Measurements from ENCODE around the gene CDC34.

The CDC34 gene

DNA sequence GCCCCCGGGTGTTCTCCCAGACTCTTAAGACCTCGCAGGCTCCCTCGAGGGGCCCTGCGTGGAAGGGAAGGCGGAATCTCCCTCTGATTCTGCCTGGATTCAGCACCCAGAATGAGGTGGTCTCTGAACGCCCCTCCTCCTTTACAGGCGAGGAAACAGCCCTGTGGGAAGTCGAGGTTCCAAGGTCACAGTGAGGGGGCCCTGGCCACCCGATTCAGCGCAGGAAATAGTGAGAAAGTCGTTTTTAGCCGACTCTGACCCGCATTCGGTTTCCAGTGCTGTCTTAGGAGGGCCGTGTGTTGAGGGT, 41.9 kb downstream of the CDC34 start:
- TF ChIP-seq GABPA (IDR thresholded peaks at IDR 0.05; ENCODE audit: low read depth) (no peak), SPI1 (IDR thresholded peaks at IDR 0.05; ENCODE audit: borderline replicate concordance, low read depth) (no peak), POLR2AphosphoS5 (IDR thresholded peaks at IDR 0.05; ENCODE audit: low read depth) (no peak)
- TF ChIP-seq, protein P1, sequence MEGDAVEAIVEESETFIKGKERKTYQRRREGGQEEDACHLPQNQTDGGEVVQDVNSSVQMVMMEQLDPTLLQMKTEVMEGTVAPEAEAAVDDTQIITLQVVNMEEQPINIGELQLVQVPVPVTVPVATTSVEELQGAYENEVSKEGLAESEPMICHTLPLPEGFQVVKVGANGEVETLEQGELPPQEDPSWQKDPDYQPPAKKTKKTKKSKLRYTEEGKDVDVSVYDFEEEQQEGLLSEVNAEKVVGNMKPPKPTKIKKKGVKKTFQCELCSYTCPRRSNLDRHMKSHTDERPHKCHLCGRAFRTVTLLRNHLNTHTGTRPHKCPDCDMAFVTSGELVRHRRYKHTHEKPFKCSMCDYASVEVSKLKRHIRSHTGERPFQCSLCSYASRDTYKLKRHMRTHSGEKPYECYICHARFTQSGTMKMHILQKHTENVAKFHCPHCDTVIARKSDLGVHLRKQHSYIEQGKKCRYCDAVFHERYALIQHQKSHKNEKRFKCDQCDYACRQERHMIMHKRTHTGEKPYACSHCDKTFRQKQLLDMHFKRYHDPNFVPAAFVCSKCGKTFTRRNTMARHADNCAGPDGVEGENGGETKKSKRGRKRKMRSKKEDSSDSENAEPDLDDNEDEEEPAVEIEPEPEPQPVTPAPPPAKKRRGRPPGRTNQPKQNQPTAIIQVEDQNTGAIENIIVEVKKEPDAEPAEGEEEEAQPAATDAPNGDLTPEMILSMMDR (IDR thresholded peaks at IDR 0.05; ENCODE audit: insufficient read depth, low read length): no peak
- TF ChIP-seq, protein P2, sequence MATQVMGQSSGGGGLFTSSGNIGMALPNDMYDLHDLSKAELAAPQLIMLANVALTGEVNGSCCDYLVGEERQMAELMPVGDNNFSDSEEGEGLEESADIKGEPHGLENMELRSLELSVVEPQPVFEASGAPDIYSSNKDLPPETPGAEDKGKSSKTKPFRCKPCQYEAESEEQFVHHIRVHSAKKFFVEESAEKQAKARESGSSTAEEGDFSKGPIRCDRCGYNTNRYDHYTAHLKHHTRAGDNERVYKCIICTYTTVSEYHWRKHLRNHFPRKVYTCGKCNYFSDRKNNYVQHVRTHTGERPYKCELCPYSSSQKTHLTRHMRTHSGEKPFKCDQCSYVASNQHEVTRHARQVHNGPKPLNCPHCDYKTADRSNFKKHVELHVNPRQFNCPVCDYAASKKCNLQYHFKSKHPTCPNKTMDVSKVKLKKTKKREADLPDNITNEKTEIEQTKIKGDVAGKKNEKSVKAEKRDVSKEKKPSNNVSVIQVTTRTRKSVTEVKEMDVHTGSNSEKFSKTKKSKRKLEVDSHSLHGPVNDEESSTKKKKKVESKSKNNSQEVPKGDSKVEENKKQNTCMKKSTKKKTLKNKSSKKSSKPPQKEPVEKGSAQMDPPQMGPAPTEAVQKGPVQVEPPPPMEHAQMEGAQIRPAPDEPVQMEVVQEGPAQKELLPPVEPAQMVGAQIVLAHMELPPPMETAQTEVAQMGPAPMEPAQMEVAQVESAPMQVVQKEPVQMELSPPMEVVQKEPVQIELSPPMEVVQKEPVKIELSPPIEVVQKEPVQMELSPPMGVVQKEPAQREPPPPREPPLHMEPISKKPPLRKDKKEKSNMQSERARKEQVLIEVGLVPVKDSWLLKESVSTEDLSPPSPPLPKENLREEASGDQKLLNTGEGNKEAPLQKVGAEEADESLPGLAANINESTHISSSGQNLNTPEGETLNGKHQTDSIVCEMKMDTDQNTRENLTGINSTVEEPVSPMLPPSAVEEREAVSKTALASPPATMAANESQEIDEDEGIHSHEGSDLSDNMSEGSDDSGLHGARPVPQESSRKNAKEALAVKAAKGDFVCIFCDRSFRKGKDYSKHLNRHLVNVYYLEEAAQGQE (IDR thresholded peaks at IDR 0.05; ENCODE audit: insufficient replicate concordance, low read depth): no peak
- no peak for DNase-seq (ENCODE audit: low read depth in 1 of 2, low spot score in 1 of 2)
- no peaks in the 10 kb centered on the region for H3K27me3 ChIP-seq (ENCODE audit: insufficient read depth, poor library complexity, severe bottlenecking)
- H3K27ac ChIP-seq (replicated peaks): peak overlapping the region; percentile 98
- H3K4me3 ChIP-seq (replicated peaks; ENCODE audit: insufficient read depth, low read length): peak overlapping the region; percentile 95

DNA sequence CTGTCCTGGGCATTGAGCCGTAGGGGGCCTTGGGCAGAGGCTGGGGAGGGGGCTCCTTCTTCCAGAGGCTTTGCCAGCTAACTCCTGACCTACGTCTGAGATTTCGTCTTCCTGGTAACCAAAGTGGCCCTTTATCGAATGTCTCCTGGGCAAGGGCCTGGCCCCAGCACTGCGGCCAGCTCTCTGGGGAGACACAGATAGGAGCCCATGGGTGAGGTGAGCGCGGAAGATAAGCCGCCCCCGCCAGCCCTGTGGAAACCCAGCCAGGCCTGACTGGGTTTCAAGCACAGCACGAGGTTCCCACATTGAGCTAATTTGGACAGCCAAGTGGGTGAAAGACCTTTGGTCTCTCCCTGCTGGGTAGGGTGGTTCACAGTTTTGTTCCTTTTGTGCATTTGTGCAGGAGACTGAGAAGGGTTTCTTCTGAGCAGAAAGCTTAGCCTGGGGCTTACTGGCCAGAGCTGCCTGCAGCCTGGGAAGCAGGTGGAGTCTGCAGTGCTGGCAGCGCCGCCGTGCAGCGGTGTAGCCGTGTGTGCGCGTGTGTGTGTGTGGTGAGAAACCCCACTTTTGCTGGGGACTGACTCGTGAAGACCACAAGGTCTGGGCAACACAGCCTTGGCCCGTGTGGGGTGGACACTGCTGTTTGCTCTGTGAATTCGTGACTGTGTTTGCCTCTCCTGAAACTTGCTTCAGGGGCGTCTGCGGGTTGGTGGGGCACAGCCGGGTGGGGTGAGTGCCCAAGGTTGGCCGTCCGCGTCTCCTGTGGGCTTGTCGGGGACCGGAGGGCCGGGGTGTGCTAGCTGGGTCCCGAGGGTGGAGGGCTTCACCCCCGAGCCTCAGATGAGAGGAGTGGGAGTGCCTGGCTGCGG, 43.3 kb downstream of the CDC34 start:
- H3K4me3 ChIP-seq (replicated peaks; ENCODE audit: insufficient read depth, low read length): peak overlapping the region; percentile 95

DNA sequence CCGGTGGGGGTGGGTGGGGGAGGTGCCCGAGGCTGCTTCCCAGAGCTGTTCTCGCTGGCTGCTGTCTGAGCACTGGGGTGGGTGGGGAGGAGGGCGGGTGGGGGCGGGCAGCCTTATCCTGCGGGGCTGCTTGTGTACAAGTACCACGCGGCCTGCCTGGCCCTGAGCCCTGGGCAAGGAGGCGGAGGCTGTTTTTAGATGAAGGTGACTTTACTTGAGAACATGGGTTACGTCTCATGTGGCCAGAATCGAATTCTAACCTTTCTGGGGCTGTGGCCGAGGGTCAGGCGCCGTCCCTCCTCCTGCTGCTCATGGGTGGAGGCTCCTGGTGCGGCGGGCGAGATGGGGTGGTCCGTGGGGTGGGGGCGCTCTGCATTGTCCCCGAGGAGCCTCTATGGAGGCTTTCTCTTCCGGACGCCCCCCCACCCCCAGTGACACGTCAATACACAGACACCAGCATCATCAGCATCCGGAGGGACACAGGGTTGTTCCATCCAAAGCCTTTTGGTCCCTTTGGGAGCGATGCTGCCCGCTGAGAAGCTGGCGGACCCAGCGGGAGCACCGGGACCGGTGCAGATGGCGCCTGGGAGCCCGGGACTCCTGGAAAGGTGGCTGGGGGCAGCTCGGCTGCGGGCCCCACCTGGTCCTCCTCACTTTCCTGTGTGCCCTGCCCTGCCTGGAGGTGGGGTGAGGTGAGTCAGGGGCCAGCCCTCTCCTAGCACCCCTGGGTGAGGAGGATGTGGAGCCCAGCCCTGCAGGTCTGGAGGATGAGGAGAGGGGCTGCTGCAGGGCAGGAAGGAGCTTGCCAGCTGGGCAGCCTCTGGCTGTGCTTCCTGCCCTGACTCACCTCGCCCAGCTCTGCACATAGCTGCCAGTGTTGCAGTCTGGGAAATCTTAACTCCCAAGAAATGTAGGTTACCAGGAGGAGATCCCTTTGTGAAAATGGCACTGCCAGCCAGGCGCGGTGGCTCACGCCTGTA, 44.3 kb downstream of the CDC34 start:
- TF ChIP-seq SPI1 (IDR thresholded peaks at IDR 0.05; ENCODE audit: borderline replicate concordance, low read depth) (no peak), POLR2AphosphoS5 (IDR thresholded peaks at IDR 0.05; ENCODE audit: low read depth) (no peak), GABPA (IDR thresholded peaks at IDR 0.05; ENCODE audit: low read depth) (no peak)
- TF ChIP-seq, protein P1 (IDR thresholded peaks at IDR 0.05; ENCODE audit: insufficient read depth, low read length): no peak
- TF ChIP-seq, protein P2 (IDR thresholded peaks at IDR 0.05; ENCODE audit: insufficient replicate concordance, low read depth): no peak
- H3K4me3 ChIP-seq (replicated peaks; ENCODE audit: insufficient read depth, low read length): peak overlapping the region; percentile 95
- no peaks in the 10 kb centered on the region for H3K27me3 ChIP-seq (ENCODE audit: insufficient read depth, poor library complexity, severe bottlenecking)
- H3K27ac ChIP-seq (replicated peaks): no peak overlapping the region
- DNase-seq (ENCODE audit: low read depth in 1 of 2, low spot score in 1 of 2): no peak

More for the DNA sequence above, 43.3 kb downstream of the CDC34 start:
- Histone ChIP-seq H3K27ac (replicated peaks) (peak overlapping the region; percentile 37), H3K27me3 (ENCODE audit: insufficient read depth, poor library complexity, severe bottlenecking) (no peaks in the 10 kb centered on the region)
- peak in 1 of 2 experiments; percentile 46 for DNase-seq (ENCODE audit: low read depth in 1 of 2, low spot score in 1 of 2)
- TF ChIP-seq GABPA (IDR thresholded peaks at IDR 0.05; ENCODE audit: low read depth) (no peak), SPI1 (IDR thresholded peaks at IDR 0.05; ENCODE audit: borderline replicate concordance, low read depth) (no peak), POLR2AphosphoS5 (IDR thresholded peaks at IDR 0.05; ENCODE audit: low read depth) (no peak)
- TF ChIP-seq, protein P2 (IDR thresholded peaks at IDR 0.05; ENCODE audit: insufficient replicate concordance, low read depth): no peak
